ENCODE data around the gene CACNA2D2.
A peak's percentile ranks its signal among the peaks of the same experiment; 100 is the strongest.

Gene CACNA2D2

GRCh38 chr3:50533807-50534461, 30.5 kb upstream of the CACNA2D2 start:
- DNase-seq (ENCODE audit: low read depth) = no peak
- no peak for TF ChIP-seq CTCF (conservative IDR thresholded peaks at IDR 0.05; ENCODE audit: low read length)
- no peak overlapping the region for H3K4me3 ChIP-seq (ENCODE audit: low read length)

- TF ChIP-seq CTCF (conservative IDR thresholded peaks at IDR 0.05; ENCODE audit: low read length) = no peak
- H3K4me3 ChIP-seq (ENCODE audit: low read length) = no peak overlapping the region
- DNase-seq (ENCODE audit: low read depth) = no peak
Observed at GRCh38 chr3:50533316-50533715, 29.9 kb upstream of the CACNA2D2 start.

GRCh38 chr3:50532062-50532705, 28.8 kb upstream of the CACNA2D2 start:
- no peak overlapping the region for H3K4me3 ChIP-seq (ENCODE audit: low read length)
- TF ChIP-seq CTCF (conservative IDR thresholded peaks at IDR 0.05; ENCODE audit: low read length) = peak; percentile 22; the same call in 1 of the 2 replicates
- DNase-seq (ENCODE audit: low read depth) = no peak

GRCh38 chr3:50531201-50531600, 27.8 kb upstream of the CACNA2D2 start:
- no peak overlapping the region for H3K4me3 ChIP-seq (ENCODE audit: low read length)
- no peak for DNase-seq (ENCODE audit: low read depth)
- TF ChIP-seq CTCF (conservative IDR thresholded peaks at IDR 0.05; ENCODE audit: low read length) = no peak

GRCh38 chr3:50530001-50530970, 26.9 kb upstream of the CACNA2D2 start:
- TF ChIP-seq CTCF (conservative IDR thresholded peaks at IDR 0.05; ENCODE audit: low read length) = no peak
- no peak overlapping the region for H3K4me3 ChIP-seq (ENCODE audit: low read length)
- no peak for DNase-seq (ENCODE audit: low read depth)

GRCh38 chr3:50525987-50526386, 22.6 kb upstream of the CACNA2D2 start:
- peak; percentile 15 for DNase-seq (ENCODE audit: low read depth)
- no peak for TF ChIP-seq CTCF (conservative IDR thresholded peaks at IDR 0.05; ENCODE audit: low read length)
- no peak overlapping the region for H3K4me3 ChIP-seq (ENCODE audit: low read length)

Data from AG10803 (cell line).